T-helper 17 cell (primary cell): ENCODE measurements around the gene RGS3. TPM values are rescaled to one million over a fixed set of nuclear protein-coding genes. Genes with fewer than 3 reads are reported as not detected.

Experiments used
- ATAC-seq: fragments of 150-1000 bp; cut with Tn5 transposase; 2 replicates; pipeline ENCODE4 v1.10.0; 2021; ENCODE audit warnings: mild to moderate bottlenecking, moderate library complexity
- DNase-seq, 3 donors: peaks; one replicate each; pipeline versions ENCODE4 v3.0.0 to v3.0.0-alpha.2; 2020 to 2021
- H3K9me3 ChIP-seq: one replicate; pipeline ENCODE4 v1.7.0; 2013; ENCODE audit warnings: low read length, mild to moderate bottlenecking; ENCODE audit not compliant: control insufficient read depth, poor library complexity, severe bottlenecking
- H3K27ac Mint-ChIP-seq: one replicate; pipeline ENCODE4 v1.8.0; 2022; ENCODE audit warnings: mild to moderate bottlenecking, moderate library complexity, mixed read lengths
- H3K27me3 Mint-ChIP-seq: one replicate; pipeline ENCODE4 v1.8.0; 2022; ENCODE audit warnings: mixed read lengths
- H3K36me3 Mint-ChIP-seq: one replicate; pipeline ENCODE4 v1.8.0; 2022; ENCODE audit warnings: low read depth, mixed read lengths
- H3K4me1 Mint-ChIP-seq: one replicate; pipeline ENCODE4 v1.8.0; 2022; ENCODE audit warnings: mild to moderate bottlenecking, mixed read lengths
- H3K4me3 Mint-ChIP-seq: one replicate; pipeline ENCODE4 v1.8.0; 2022; ENCODE audit warnings: mild to moderate bottlenecking, moderate library complexity, mixed read lengths
- total RNA-seq, 4 donors: library from RNA in 2 of 4; stranded (reverse) in 2 of 4; gene quantifications; one replicate each; pipeline ENCODE4 v1.2.3 and lab custom pipeline; 2022 to 2026

Gene RGS3
- total RNA-seq, 2 donors from 2014 or later = 17.4 to 22.0 TPM

GRCh38 chr9:113513536-113513935 is 50.0 kb downstream of the RGS3 start:
- no peaks in the 10 kb centered on the region for H3K36me3 Mint-ChIP-seq
- no peaks in the 10 kb centered on the region for H3K27me3 Mint-ChIP-seq
- peaks cover 56% of the 10 kb centered on the region for H3K4me1 Mint-ChIP-seq
- no peaks in the 10 kb centered on the region for H3K9me3 ChIP-seq
- H3K27ac Mint-ChIP-seq = peak overlapping the region; percentile 93
- no peak for DNase-seq
- ATAC-seq = no peak
- H3K4me3 Mint-ChIP-seq = peak overlapping the region; percentile 81

- no peaks in the 10 kb centered on the region for H3K27me3 Mint-ChIP-seq
Observed at GRCh38 chr9:113514061-113514460, 50.5 kb downstream of the RGS3 start.

GRCh38 chr9:113514748-113515147 is 51.2 kb downstream of the RGS3 start:
- H3K4me3 Mint-ChIP-seq = no peak overlapping the region
- peaks cover 65% of the 10 kb centered on the region for H3K4me1 Mint-ChIP-seq
- H3K9me3 ChIP-seq = no peaks in the 10 kb centered on the region
- no peaks in the 10 kb centered on the region for H3K27me3 Mint-ChIP-seq
- no peak for DNase-seq
- peak overlapping the region; percentile 97 for H3K27ac Mint-ChIP-seq
- no peaks in the 10 kb centered on the region for H3K36me3 Mint-ChIP-seq
- ATAC-seq = no peak

More at GRCh38 chr9:113514061-113514460, 50.5 kb downstream of the RGS3 start:
- no peak for ATAC-seq
- no peak for DNase-seq
- H3K36me3 Mint-ChIP-seq = no peaks in the 10 kb centered on the region
- no peaks in the 10 kb centered on the region for H3K9me3 ChIP-seq
- peak overlapping the region; percentile 93 for H3K27ac Mint-ChIP-seq
- H3K4me3 Mint-ChIP-seq = peak overlapping the region; percentile 81
- peaks cover 61% of the 10 kb centered on the region for H3K4me1 Mint-ChIP-seq

GRCh38 chr9:113515862-113516261 is 52.3 kb downstream of the RGS3 start:
- peak overlapping the region; percentile 97 for H3K27ac Mint-ChIP-seq
- H3K4me1 Mint-ChIP-seq = peaks cover 75% of the 10 kb centered on the region
- no peaks in the 10 kb centered on the region for H3K9me3 ChIP-seq
- no peak overlapping the region for H3K4me3 Mint-ChIP-seq
- ATAC-seq = no peak
- DNase-seq = no peak
- no peaks in the 10 kb centered on the region for H3K36me3 Mint-ChIP-seq
- no peaks in the 10 kb centered on the region for H3K27me3 Mint-ChIP-seq

- no peaks in the 10 kb centered on the region for H3K27me3 Mint-ChIP-seq
- H3K27ac Mint-ChIP-seq = peak overlapping the region; percentile 97
- H3K36me3 Mint-ChIP-seq = no peaks in the 10 kb centered on the region
- H3K4me1 Mint-ChIP-seq = peaks cover 67% of the 10 kb centered on the region
- peak; percentile 23 to 38 (median 23) for DNase-seq
- ATAC-seq = peak; percentile 68
- no peaks in the 10 kb centered on the region for H3K9me3 ChIP-seq
- peak overlapping the region; percentile 93 for H3K4me3 Mint-ChIP-seq
Observed at GRCh38 chr9:113516840-113517577, 53.5 kb downstream of the RGS3 start.

GRCh38 chr9:113519426-113520108 is 56.0 kb downstream of the RGS3 start:
- no peaks in the 10 kb centered on the region for H3K27me3 Mint-ChIP-seq
- peaks cover 68% of the 10 kb centered on the region for H3K4me1 Mint-ChIP-seq
- peak overlapping the region; percentile 93 for H3K4me3 Mint-ChIP-seq
- no peaks in the 10 kb centered on the region for H3K9me3 ChIP-seq
- ATAC-seq (no peak), DNase-seq (no peak)
- no peaks in the 10 kb centered on the region for H3K36me3 Mint-ChIP-seq
- H3K27ac Mint-ChIP-seq = peak overlapping the region; percentile 97

GRCh38 chr9:113520109-113520642 is 56.6 kb downstream of the RGS3 start:
- Mint-ChIP-seq H3K36me3 (no peaks in the 10 kb centered on the region), H3K27me3 (no peaks in the 10 kb centered on the region)
- ATAC-seq = peak; percentile 84

GRCh38 chr9:113521693-113522255 is 58.2 kb downstream of the RGS3 start:
- no peaks in the 10 kb centered on the region for H3K9me3 ChIP-seq
- ATAC-seq (no peak), DNase-seq (no peak)
- Mint-ChIP-seq H3K4me3 (peak overlapping the region; percentile 72), H3K27ac (peak overlapping the region; percentile 88), H3K36me3 (no peaks in the 10 kb centered on the region), H3K4me1 (peaks cover 70% of the 10 kb centered on the region), H3K27me3 (no peaks in the 10 kb centered on the region)

More at GRCh38 chr9:113520109-113520642, 56.6 kb downstream of the RGS3 start:
- DNase-seq = peak; percentile 42 to 68 (median 52)
- peak overlapping the region; percentile 97 for H3K27ac Mint-ChIP-seq
- H3K9me3 ChIP-seq = no peaks in the 10 kb centered on the region
- H3K4me1 Mint-ChIP-seq = peaks cover 72% of the 10 kb centered on the region
- H3K4me3 Mint-ChIP-seq = peak overlapping the region; percentile 80

GRCh38 chr9:113522419-113522818 is 58.9 kb downstream of the RGS3 start:
- no peak for ATAC-seq
- no peaks in the 10 kb centered on the region for H3K36me3 Mint-ChIP-seq
- H3K27ac Mint-ChIP-seq = peak overlapping the region; percentile 88
- peak overlapping the region; percentile 72 for H3K4me3 Mint-ChIP-seq
- no peaks in the 10 kb centered on the region for H3K27me3 Mint-ChIP-seq
- peaks cover 70% of the 10 kb centered on the region for H3K4me1 Mint-ChIP-seq
- DNase-seq = no peak
- H3K9me3 ChIP-seq = no peaks in the 10 kb centered on the region

- DNase-seq (no peak), ATAC-seq (no peak)
- H3K27me3 Mint-ChIP-seq = no peaks in the 10 kb centered on the region
Observed at GRCh38 chr9:113522858-113523257, 59.3 kb downstream of the RGS3 start.

GRCh38 chr9:113523421-113524141 is 60.1 kb downstream of the RGS3 start:
- DNase-seq = peak in 2 of 3 donors; percentile 18 to 57
- no peaks in the 10 kb centered on the region for H3K9me3 ChIP-seq
- ATAC-seq = peak; percentile 52
- Mint-ChIP-seq H3K4me3 (peak overlapping the region; percentile 72), H3K4me1 (peaks cover 67% of the 10 kb centered on the region), H3K27me3 (no peaks in the 10 kb centered on the region), H3K27ac (peak overlapping the region; percentile 88), H3K36me3 (no peaks in the 10 kb centered on the region)

More at GRCh38 chr9:113522858-113523257, 59.3 kb downstream of the RGS3 start:
- Mint-ChIP-seq H3K4me1 (peaks cover 71% of the 10 kb centered on the region), H3K4me3 (peak overlapping the region; percentile 72), H3K36me3 (no peaks in the 10 kb centered on the region), H3K27ac (peak overlapping the region; percentile 88)
- no peaks in the 10 kb centered on the region for H3K9me3 ChIP-seq

- Mint-ChIP-seq H3K27me3 (no peaks in the 10 kb centered on the region), H3K36me3 (no peaks in the 10 kb centered on the region), H3K27ac (peak overlapping the region; percentile 88), H3K4me1 (peaks cover 60% of the 10 kb centered on the region), H3K4me3 (peak overlapping the region; percentile 72)
- no peak for ATAC-seq
- DNase-seq = no peak
- H3K9me3 ChIP-seq = no peaks in the 10 kb centered on the region
Observed at GRCh38 chr9:113524468-113524867, 60.9 kb downstream of the RGS3 start.
